ENCODE measurements around the gene NPC2.

Gene NPC2

GRCh38 chr14:74437496-74438053 is 55.5 kb downstream of the NPC2 start:
- TF ChIP-seq FOXP2 (optimal IDR thresholded peaks at IDR 0.05; ENCODE audit: borderline replicate concordance, extremely low read depth, extremely low read length, insufficient read depth) (no peak), REST (IDR thresholded peaks at IDR 0.05; ENCODE audit: insufficient read depth in 1 of 2, low read depth in 2 of 2, low read length in 2 of 2) (peak; percentile 71 to 93)

- TF ChIP-seq FOXP2 (optimal IDR thresholded peaks at IDR 0.05; ENCODE audit: borderline replicate concordance, extremely low read depth, extremely low read length, insufficient read depth) = no peak
- TF ChIP-seq REST (IDR thresholded peaks at IDR 0.05; ENCODE audit: insufficient read depth in 1 of 2, low read depth in 2 of 2, low read length in 2 of 2) = no peak
- TF ChIP-seq SIN3A (IDR thresholded peaks at IDR 0.05; ENCODE audit: borderline replicate concordance, insufficient read depth, low read length) = no peak
- TF ChIP-seq POLR2AphosphoS5 (IDR thresholded peaks at IDR 0.05; ENCODE audit: low read depth, low read length) = no peak
- no peak for TF ChIP-seq TAF1 (IDR thresholded peaks at IDR 0.05; ENCODE audit: borderline replicate concordance, insufficient read depth, low read length)
These were observed 58.8 kb downstream of the NPC2 start for GRCh38 chr14:74434294-74434693.

- no peak for TF ChIP-seq TAF1 (IDR thresholded peaks at IDR 0.05; ENCODE audit: borderline replicate concordance, insufficient read depth, low read length)
- no peak for TF ChIP-seq SIN3A (IDR thresholded peaks at IDR 0.05; ENCODE audit: borderline replicate concordance, insufficient read depth, low read length)
- TF ChIP-seq POLR2AphosphoS5 (IDR thresholded peaks at IDR 0.05; ENCODE audit: low read depth, low read length) = no peak
- no peak for TF ChIP-seq FOXP2 (optimal IDR thresholded peaks at IDR 0.05; ENCODE audit: borderline replicate concordance, extremely low read depth, extremely low read length, insufficient read depth)
These were observed 63.1 kb downstream of the NPC2 start for GRCh38 chr14:74429991-74430390.
